ENCODE data around the gene NRXN3. TPM values are rescaled to one million over a fixed set of nuclear protein-coding genes. Genes with fewer than 3 reads are reported as not detected.

Gene NRXN3
- total RNA-seq, 1 donor from 2014 or later, result 11.4 TPM

DNA sequence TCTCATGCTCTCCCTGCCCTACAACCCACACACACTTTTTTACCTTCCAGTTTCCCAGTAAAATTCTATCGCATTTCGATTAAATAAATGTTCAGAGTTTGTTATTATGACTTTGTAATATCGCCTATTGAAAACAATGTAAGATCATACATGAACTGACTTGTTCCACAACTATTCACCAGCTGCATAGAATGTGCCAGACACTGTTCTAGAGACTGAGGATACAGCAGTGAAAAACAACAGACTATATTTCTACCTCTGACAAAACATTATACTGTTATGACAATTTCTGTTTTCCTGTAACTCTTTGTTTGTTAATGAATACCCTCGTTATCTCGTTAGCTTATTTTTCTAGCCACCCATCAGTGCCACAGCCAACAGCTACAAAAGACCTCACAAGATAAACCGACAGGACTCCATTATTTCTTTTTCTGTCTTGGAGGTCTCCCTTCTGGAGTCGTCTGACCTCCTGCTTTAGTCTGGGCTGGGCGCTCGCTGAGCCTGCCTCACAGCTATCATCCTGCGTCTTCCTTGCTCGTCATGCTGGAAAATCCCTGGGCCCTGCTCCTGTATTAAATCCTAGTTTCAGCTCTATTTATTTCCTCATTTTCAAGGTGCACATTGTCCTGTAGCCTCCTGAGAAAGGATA is 1542.3 kb downstream of the NRXN3 start:
- no peaks in the 10 kb centered on the region for H3K9me3 Mint-ChIP-seq
- H3K4me3 Mint-ChIP-seq, result no peak overlapping the region
- peak overlapping the region; percentile 80 for H3K27ac Mint-ChIP-seq
- no peaks in the 10 kb centered on the region for H3K36me3 Mint-ChIP-seq
- H3K27me3 Mint-ChIP-seq (ENCODE audit: low read depth), result no peaks in the 10 kb centered on the region
- peaks cover 36% of the 10 kb centered on the region for H3K4me1 Mint-ChIP-seq
- DNase-seq (ENCODE audit: low spot score in 2 of 2, unreplicated experiment in 2 of 2), result no peak
- TF ChIP-seq, protein P1, sequence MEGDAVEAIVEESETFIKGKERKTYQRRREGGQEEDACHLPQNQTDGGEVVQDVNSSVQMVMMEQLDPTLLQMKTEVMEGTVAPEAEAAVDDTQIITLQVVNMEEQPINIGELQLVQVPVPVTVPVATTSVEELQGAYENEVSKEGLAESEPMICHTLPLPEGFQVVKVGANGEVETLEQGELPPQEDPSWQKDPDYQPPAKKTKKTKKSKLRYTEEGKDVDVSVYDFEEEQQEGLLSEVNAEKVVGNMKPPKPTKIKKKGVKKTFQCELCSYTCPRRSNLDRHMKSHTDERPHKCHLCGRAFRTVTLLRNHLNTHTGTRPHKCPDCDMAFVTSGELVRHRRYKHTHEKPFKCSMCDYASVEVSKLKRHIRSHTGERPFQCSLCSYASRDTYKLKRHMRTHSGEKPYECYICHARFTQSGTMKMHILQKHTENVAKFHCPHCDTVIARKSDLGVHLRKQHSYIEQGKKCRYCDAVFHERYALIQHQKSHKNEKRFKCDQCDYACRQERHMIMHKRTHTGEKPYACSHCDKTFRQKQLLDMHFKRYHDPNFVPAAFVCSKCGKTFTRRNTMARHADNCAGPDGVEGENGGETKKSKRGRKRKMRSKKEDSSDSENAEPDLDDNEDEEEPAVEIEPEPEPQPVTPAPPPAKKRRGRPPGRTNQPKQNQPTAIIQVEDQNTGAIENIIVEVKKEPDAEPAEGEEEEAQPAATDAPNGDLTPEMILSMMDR (IDR thresholded peaks at IDR 0.05; ENCODE audit: unreplicated experiment), result no peak

DNA sequence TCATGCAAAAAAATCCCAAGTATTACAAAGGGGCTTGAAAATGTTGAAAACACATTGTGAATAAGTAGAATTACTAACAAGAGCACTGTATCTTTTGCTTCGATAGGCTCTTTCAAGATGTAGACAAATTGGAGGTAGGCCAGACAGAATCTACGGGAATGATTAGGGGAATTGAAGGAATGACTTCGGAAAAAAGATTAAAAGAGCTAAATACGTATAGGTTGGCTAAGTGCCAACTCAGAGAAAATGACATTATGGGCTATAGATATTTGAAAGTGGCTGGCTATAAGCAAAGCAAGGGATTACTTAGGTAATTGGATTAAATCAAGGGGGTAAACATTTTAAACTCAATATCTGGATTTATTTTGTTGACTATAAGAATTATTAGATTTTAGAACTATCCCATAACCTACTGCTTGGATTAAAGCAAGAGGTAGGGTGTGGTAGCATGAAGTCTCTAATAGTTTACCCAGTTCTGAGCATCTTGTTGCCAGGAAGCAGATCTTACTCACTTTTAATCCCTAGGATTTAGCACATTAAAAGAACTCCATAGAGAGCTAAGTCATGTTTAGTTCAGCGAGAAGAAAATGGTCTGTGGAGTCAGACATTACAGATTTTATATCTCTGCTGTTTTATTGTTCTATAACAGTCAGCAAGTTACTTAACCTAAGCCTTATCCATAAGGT is 1551.4 kb downstream of the NRXN3 start:
- DNase-seq (ENCODE audit: low spot score in 2 of 2, unreplicated experiment in 2 of 2), result no peak
- H3K36me3 Mint-ChIP-seq, result no peaks in the 10 kb centered on the region
- no peaks in the 10 kb centered on the region for H3K27me3 Mint-ChIP-seq (ENCODE audit: low read depth)
- H3K27ac Mint-ChIP-seq, result peak overlapping the region; percentile 37
- H3K4me1 Mint-ChIP-seq, result peaks cover 35% of the 10 kb centered on the region
- TF ChIP-seq, protein P1 (IDR thresholded peaks at IDR 0.05; ENCODE audit: unreplicated experiment), result no peak
- no peak overlapping the region for H3K4me3 Mint-ChIP-seq
- H3K9me3 Mint-ChIP-seq, result no peaks in the 10 kb centered on the region

DNA sequence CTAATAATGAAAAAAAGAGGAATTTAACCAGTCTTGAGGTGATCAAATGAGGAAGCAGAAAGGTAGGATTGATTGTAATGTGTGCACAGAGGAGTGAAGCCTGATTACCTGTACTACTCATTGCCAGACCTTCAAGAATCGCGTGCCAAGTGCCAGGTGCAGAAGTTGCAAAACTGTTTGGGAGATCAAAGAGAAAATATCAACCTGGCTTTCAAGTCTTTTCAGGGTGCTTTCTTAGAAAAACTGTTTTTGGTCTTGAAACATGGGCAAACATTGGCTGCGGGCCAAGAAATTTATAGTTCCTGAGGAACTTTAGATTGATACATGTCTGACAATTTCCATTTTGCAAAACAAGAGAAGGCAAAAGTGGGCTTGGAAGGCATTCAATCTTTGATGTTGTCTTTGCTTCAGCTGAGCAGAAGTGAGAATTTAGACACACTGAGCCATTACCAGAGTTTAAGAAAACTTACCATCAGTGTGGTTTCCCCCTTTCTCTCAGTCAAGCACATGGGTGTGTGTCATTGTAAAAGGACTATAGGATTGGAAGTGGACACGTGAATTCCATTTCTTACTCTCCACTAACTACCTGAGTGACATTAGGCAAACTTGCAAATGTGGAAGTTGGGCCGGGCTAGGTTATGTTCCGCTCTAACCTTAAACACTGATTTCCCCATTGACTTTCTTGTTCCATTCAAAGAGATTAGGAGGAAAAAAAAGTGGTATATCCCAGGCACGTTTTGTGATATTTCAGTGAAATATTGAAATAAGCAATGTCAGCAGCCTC is 1555.0 kb downstream of the NRXN3 start:
- Mint-ChIP-seq H3K4me1 (peaks cover 48% of the 10 kb centered on the region), H3K27ac (no peak overlapping the region), H3K36me3 (no peaks in the 10 kb centered on the region), H3K9me3 (no peaks in the 10 kb centered on the region), H3K4me3 (no peak overlapping the region), H3K27me3 (ENCODE audit: low read depth) (peaks cover 4% of the 10 kb centered on the region)
- TF ChIP-seq, protein P1 (IDR thresholded peaks at IDR 0.05; ENCODE audit: unreplicated experiment), result no peak
- no peak for DNase-seq (ENCODE audit: low spot score in 2 of 2, unreplicated experiment in 2 of 2)

DNA sequence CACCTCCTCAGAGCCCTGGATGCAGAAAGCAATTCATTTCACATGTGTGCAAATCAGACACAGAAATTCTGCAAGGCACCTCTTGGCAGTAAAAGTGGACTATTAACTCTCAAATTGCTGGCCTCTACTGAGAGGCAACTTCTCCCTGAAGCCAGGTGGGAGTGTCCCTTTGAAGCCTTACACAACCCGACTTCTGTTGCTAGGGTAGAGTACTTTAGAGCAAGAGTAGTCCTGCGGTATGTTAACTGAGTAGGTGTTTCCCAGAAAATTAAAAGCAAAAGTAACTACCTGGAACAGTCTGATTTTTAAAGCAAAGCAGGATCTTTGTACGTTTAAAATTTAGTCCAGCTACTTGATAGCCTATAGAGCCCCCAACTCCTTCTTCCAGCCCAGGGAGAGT is 1557.7 kb downstream of the NRXN3 start:
- Mint-ChIP-seq H3K4me1 (peaks cover 38% of the 10 kb centered on the region), H3K36me3 (no peaks in the 10 kb centered on the region), H3K27ac (no peak overlapping the region), H3K27me3 (ENCODE audit: low read depth) (peaks cover 6% of the 10 kb centered on the region), H3K9me3 (no peaks in the 10 kb centered on the region), H3K4me3 (no peak overlapping the region)
- TF ChIP-seq, protein P1 (IDR thresholded peaks at IDR 0.05; ENCODE audit: unreplicated experiment), result no peak
- DNase-seq (ENCODE audit: low spot score in 2 of 2, unreplicated experiment in 2 of 2), result no peak

DNA sequence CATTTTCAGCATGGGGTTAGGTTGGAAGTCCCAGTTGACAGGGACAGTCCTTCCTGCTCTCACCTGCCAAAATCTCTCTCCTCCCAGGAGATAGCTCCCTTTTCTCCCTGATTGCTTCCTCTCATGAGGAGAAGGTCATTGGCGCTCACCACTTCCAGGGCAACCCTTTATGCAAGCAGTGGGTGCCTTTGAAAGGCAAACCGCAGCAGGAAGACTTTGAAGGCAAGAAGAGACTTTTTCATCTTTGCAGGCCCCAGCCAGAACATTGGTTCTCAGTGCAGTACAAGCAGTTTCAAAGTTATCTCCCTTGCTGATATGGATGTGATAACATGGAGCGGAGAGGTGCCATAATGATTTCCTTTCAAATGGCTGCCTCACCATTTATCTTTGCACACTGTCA is 1558.2 kb downstream of the NRXN3 start:
- Mint-ChIP-seq H3K4me3 (no peak overlapping the region), H3K27me3 (ENCODE audit: low read depth) (peaks cover 6% of the 10 kb centered on the region), H3K36me3 (no peaks in the 10 kb centered on the region), H3K27ac (no peak overlapping the region), H3K4me1 (peaks cover 42% of the 10 kb centered on the region), H3K9me3 (no peaks in the 10 kb centered on the region)
- TF ChIP-seq, protein P1 (IDR thresholded peaks at IDR 0.05; ENCODE audit: unreplicated experiment), result no peak
- DNase-seq (ENCODE audit: low spot score in 2 of 2, unreplicated experiment in 2 of 2), result no peak

Measured in mesothelial cell of epicardium (in vitro differentiated cells).